ENCODE results near the gene INPP4B.
"Not testable (repeated sequence)": the region's sequence is repeated elsewhere in the genome, so short reads cannot be mapped to it uniquely, and the experiment has no call there.

Gene INPP4B

DNA sequence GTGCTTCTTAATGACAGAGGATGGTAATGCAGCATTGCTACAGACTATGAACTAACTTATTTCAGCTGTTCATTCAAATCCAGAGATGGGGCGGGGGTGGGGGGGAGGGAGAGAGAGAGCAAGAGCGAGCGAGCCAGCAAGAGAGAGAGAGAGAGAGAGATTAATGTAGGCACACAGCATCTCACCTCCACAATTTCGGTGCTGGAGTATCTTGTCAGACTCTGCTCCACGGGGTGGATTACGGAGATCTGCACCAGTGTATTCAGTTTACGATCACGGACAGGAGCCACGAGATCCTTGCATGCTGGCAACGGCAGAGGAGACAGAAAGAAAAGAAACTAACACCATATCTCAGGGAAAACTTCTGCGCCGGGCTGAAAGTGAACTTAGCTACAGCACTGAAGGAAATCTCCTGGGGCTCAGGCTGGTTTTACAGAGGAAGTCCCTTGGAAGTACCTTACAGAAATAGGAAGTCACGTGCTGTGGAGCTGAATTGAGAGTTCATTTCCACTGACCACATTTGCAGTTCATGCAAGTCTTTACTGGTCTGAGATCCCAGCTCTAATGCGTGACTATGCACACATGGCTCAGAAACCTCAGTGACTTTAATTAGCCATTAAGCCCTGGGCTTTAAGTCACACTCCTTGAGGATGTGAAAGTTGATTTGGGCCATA, 440.9 kb downstream of the INPP4B start:
- DNase-seq, result no peak

DNA sequence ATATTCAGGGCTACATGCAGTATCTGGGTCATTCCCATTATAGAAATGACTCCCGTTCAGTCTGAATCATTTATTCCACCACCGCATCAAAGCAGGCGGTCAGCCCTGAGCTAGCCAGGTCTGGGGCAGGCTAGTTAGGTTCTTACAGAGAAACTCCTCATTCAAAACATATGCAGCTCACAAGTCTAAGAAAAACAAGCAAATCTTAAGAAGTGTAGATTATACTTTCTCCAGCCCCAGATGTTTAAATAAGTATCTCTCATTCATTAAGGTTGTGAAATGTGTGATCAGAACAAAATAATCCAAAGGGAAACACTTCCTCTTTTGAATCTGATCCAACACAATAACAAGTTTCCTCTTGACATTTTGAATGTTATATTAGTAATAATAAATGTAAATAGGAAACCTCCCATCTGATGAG, 441.9 kb downstream of the INPP4B start:
- no peak for DNase-seq

DNA sequence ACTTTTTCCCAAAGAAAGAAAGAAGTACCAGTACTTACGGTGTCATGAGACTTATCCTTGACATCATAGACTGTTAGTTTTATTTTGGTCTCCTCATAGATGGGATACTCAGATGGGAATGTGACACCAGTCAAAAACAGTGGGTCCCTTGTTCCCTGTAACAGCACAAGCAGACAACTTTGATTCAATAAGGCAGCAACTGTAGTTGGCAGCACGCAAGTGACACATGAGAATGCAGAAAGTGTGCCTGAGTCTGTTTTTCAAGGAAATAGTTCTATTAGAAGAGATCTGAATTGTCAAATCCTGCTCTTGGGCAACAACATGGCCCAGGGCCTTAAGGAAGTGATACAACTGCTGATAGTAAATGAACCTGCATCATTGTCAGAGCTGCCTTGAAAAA, 443.2 kb downstream of the INPP4B start:
- no peak for DNase-seq

DNA sequence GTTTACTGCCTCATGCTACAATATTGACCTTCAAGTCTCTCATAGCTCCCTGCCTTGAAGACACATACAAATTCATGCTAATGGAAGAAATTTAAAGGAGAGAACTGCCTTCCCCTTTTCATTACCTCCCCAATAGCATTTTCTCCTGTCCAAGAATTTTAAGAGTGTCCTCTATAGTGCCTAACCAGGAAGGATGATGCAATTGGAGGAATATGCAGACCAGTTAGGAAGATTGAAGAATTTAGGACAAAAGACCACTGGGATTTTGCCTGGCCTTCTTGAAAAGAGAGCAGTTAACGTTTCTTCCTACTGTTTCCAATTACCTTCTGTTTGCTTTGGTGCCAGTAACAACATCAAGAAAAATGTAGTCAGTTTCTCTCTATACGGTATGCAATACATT, 443.9 kb downstream of the INPP4B start:
- no peak for DNase-seq

DNA sequence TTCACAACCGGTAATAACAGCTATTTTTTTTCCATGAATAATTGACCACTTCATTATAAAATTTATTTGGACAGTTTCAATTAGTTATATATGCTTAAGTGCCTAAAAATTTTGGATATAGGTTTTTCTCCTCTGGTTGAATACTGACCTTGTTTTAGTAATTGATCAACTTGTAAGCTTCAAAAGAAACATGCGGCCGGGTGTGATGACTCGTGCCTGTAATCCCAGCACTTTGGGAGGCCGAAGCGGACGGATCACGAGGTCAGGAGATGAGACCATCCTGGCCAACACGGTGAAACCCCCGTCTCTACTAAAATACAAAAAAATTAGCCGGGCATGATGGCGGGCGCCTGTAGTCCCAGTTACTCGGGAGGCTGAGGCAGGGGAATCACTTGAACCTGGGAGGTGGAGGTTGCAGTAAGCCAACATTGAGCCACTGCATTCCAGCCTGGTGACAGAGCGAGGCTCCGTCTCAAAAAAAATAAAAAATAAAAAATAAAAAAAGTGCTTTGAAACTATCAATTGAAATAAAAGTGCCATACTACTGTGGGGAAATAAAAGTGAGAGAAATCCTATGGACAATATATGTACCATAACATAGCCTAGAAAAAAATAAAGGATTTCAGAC, 448.6 kb downstream of the INPP4B start:
- DNase-seq, result not testable (repeated sequence)

DNA sequence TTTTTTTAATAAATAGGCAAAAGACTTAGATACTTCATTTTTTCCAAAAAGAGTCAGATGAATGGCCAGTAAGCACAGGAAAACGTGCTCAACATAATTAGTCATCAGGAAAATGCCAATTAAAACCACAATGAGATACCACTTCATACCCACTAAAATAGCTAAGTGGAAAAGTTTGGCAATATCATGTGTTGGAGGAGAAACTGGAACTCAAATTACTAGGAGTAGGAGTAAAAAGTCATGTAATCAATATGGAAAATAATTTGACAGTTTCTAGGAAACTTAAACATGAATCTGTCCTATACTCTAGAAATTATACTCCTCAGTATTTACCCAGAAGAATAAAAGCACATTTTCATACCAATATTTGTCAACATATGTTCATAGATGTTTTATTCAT, 449.8 kb downstream of the INPP4B start:
- no peak for DNase-seq

DNA sequence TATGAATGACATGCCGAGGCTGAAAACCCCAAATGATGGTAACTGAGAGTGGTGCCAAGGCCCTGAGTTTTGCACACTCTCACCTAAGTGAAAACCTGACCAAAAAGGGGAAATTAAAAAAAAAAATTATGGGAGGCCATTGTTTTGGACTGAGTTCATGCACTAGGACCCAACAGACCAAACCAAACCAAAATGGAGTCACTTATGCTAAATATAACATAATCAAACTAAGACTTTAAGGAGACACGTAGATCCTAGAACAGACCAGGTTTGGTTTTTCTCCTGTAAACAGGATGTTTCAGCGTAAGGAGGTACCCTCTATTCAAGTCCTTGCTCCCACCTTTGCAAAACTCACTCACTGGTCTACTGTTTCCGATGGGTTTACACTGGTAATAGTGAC, 453.0 kb downstream of the INPP4B start:
- DNase-seq, result no peak

DNA sequence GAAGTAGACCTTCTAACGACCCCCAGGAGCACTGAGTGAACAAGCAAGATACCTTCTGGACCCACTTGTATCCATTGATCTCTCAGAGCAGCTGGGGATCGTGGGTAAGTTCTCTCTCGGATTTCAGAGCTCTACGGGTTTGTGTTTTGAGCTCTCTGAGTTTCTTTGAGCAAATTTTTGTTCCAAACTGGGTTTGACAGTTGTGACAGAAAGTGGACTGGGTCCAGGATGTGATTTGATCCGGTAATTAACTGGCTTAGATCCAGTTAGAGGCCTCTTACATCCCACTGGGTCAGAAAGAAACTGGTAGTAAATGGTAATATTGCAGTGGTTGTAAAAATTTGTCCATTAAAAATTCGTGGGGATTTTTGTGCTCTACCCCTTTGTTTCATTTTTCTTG, 459.2 kb downstream of the INPP4B start:
- no peak for DNase-seq

DNA sequence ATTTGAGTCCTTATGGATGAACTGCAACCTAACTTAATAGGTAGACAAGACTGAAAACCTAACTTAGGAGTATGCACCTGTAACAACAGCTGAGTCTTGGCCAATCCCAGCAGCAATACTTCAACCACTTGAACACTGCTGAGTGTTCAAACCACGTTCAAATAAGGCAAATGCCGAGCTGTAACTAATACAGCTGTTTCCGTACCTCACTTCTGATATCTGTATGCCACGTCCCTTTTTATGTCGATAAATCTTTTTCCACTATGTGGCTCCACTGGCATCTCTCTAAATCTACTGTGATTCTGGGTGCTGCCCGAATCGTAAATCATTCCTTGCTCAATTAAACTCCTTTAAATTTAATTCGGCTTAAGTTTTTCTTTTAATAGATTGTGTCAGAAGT, 459.7 kb downstream of the INPP4B start:
- no peak for DNase-seq

DNA sequence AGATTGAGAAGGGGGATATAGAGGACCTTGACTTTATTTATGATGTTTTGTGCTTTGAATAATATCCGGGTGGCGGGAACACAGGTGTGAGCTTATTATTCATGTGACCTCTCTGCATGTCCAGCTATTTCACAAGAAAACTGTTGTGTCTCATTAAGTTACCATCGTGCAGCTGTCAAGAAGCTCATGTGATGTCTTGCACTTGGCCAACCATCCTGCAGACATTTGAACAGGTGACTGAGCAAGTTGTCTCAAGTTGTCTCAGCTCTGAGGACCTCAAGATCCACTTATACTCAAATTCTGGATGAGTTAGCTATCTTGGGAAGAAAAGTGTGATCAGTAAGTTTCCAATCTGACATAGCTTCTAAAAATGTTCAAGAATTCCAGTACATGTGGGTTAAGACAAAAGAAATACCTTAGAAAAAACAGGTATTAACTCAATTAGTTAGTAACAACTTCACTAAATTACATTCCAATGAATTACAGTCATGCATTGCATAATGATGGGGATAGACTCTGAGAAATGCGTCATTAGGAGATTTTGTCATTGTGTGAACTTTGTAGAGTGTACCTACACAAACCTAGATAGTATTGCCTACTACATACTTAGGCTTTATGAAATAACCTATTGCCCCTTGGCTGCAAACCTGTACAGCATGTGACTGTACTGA, 462.2 kb downstream of the INPP4B start:
- DNase-seq, result no peak

DNA sequence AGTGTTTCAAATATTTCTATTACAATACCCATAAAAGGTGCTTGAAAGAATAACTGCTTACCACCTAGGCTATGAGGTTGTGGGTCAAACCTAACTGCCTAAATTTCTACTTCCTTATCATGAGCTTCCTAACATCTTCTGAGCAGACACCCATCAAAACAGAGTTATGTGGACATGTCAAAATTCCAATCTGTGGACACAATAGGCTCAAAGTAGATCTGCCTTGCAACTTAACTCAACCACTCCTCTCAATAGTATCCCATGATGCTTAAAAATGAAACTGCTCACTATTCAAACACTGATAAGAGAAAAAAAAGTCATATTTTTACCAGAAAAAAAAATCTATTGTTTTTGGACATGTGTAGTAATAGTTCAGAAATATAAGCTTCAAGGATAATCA, 462.7 kb downstream of the INPP4B start:
- no peak for DNase-seq

DNA sequence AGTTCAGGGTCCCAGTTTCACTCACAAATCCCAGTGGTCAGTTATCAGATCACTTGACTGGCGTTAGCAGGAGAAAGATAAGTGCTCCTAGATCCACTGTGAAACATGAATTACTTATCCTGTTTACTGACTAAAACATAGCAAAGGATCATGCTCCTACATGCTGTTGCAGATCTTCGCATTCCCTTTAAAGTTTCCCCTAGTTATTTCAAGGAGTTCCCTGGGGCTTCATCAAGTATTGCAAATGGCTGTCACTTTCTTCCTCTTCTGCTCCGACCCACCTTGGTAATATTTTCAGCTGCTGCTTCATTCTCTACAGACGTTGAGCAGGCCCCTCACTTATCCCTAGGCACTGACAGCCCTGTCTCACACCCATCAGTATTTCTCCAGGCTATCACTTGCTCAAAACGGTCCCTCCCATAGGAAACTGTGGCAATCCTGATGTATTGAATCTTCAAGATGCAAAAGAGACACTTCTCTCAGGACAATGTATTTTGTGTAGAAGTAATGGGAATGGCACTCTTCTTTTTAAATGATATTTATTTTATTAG, 466.0 kb downstream of the INPP4B start:
- no peak for DNase-seq

DNA sequence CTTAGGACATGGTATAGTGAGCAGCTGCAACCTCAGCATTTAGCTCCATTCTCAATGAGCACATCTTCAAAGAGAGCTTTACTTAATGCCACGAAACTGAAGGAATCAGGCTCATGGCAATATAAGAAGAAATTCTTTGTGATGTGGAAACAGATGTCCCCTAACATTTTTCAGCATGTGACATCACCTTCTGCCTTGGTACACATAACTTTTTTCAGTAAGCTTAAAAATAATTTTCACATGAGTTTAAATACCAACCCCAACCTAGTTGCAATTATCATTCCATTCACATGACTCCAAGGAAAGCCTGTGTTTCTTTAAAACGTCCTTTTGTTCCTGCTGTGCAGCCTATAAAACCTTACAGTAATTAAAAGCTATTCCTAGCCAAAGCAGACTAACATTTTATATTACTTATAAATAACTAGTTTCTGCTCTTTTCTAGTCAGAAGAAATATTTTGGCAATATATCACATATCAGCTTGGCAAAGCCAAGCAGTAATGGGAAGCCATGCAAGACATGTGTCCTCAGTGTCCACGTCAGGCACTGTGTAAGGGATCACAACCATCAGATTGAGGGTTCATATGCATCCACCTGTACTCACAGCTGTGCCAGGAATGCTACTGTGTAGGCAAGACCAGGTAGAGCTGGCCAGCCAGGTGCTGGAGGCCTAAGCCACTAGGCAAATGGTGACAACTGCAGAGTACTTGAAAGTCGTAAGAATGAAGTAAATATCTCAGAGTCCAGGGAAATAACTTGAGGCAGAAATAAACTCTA, 466.6 kb downstream of the INPP4B start:
- DNase-seq, result no peak

DNA sequence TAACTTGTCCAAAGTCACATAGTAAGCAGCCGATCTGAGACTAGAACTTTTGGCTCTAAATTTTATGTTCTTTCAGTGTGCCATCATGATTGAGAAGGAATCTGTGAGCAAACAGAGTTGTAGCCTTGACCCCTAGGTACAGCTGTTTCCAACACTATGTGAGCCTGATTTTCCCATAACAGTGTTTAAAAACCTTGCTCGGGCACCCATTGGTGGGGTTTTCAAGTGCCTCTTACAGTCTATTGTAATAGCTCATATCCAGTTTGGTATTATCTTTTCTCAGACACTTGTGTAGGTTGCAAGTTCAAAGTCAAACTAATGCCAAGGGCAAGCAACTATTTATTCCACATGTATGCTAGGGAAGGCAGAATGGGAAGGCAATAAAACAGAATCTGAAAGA, 467.9 kb downstream of the INPP4B start:
- DNase-seq, result no peak

DNA sequence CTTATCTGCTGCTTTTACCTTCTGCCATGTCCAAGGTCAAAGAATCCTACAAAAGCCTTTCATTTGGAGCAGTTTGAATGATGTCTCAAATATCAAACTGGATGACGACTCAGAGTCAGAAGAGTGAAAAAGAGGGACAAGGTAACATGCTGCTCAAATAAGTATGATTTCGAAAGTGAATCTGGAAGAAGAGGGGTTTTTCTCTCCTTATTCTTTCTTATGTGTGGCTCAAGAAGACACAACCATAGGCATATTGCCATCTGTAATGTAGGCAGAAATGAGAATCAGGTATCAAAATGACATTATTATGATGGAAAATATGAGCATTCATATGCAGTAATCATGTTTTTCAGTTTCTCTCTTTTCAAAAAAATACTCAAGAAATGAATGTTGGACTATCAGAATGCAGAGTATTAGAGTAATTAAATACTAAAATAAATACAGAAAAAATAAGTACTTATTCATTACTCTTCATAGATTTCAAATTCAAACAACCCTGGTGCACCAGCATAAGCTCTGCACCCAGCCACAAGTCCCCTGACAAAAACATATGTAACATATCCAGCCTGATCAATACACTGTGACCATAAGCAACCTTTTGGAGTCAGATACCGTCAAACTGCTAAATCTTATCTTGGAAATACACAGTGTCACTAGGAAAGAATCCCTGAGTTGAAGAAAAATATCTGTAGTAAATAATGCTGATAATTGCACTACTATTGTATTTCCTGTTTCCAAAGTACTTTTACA, 468.6 kb downstream of the INPP4B start:
- no peak for DNase-seq

DNA sequence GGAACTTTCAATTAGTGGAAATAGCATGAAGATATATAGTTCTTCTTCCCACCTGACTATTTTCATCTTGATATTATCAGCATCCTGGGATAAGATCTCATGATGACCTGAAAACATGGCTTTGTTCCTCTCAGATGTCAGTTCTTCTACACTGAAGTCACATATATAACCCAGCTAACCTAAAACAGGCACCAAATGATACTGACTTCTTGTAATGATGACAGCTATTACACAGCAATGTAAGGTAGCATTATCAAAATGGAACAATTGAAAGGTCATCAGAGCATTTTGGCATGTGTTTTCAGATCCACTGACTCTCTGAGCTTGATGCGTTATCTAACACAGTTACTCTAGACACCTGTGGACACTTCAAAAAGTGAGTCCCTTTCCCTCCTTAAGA, 469.9 kb downstream of the INPP4B start:
- DNase-seq, result no peak

DNA sequence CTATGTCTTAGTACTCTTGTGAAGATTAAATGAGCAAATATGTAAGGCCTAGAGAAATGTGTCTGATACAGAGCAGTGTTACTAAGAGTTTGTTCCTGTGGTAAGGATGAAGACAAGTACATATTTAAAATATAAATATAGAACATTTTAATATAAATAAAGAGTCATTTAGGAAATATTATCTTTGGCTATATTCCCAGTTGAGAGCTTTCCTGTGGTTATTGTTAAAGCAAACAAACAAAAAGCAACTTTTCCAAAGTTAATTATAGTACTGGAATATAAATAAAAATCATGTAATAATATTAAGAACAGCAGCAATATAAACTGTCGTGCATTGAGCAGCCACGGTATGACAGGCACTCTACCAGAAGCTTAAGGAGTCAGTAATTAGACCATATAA, 472.5 kb downstream of the INPP4B start:
- DNase-seq, result no peak

DNA sequence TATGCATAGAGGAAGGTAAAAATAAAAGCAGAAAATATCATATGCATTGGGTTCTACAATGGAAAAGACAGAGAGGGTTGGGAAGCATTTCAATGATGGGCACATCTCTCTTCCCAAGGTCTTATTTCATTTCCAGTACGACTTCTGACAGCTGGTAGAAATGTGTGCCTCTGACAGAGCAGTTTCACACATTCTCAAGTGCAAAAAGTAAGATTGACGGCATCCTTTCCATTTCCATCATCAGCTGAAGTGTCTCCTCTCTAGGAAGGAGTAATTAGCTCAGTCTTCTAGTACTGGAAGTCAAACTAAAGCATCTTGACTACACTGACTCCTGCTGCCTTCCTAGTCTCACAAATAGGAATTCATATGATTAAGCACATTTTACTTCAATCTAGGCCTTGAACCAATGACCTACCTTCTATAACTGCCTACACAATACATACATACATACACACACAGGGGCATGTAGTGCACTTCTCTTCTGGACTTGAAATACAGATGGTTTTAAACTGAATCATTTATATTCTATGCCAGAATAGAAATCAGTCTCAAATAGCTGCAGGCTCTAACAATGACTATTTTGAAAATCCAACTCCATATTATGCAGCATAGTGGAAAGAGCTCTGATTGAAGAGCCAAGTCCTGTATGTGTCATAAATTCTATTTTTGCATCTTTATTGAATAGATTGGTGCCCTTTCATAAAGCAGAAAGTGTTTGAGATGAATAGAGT, 473.4 kb downstream of the INPP4B start:
- DNase-seq, result no peak

DNA sequence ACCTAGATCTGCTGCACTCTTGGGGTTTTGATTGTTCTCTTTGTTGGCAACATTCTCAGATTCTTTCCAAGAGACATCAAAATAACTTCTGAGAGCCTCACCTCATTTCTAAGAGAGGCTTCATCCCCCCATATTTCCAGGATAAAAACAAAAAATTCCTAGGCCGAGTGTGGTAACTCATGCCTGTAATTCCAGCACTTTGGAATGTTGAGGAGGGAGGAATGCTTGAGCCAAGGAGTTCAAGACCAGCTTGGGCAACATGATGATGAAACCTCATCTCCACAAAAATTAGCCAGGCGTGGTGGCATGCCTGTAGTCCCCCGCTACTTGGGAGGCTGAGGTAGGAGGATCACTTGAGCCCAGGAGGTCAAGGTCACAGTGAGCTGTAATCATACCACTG, 477.0 kb downstream of the INPP4B start:
- no peak for DNase-seq

DNA sequence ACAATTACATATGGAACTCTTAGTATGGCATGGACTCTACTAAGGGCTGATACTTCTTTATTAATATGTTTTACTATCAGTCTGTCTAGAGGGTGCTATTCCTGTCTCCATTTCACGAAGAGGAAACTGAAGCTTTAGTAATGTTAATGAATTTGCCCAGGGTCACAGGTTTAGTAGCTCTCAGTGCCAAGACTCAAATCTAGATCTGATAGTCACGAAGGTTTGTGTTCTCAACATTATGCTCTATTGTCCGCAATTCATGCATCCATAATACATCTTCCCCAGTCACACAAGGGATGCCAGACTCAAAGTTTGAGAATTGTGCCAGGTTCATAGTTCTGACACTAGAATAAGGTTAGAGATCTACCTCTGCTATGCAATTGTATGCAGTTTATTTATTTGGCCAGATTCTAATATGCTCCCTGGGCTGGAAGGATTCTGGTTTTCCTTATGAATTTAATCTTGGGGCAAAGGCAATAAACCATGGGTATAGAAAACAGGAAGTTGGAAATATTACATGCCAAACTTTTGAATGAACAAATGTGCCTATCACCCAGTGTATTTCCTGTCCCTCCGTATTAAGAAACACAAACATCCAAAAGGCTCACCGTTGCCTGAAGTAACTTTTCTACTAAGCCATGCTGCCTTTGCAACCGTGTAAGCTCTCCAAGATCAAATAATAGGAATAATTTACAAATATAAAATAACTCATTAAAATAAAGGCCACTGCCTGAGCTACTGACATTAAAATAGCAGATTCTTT, 478.5 kb downstream of the INPP4B start:
- no peak for DNase-seq

DNA sequence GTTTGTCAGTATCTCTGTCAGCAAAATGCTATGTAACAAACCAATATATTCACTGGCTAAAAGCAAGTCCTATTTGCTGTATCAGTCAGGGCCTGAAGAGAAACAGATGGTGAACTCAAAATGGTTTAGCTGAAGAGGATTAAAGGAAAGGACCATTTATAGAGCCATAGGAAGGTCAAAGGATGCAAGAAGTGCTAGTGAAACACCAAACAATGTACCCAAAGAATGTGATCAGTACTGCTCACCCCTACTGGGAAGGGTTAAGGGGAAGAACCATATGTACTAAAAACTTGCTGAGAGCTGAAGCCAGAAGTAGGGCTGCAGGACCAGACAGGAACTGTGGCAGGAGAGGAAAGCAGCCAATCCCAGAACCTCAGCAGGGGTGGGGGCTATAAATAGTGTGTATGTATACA, 479.3 kb downstream of the INPP4B start:
- no peak for DNase-seq

Data from SIG-M5 (cell line).